ENCODE results near the gene TRUB2. TPM values are rescaled to one million over a fixed set of nuclear protein-coding genes. Genes with fewer than 3 reads are reported as not detected.

Gene TRUB2
- total RNA-seq, 1 experiment from 2014 or later = 22.5 TPM

DNA sequence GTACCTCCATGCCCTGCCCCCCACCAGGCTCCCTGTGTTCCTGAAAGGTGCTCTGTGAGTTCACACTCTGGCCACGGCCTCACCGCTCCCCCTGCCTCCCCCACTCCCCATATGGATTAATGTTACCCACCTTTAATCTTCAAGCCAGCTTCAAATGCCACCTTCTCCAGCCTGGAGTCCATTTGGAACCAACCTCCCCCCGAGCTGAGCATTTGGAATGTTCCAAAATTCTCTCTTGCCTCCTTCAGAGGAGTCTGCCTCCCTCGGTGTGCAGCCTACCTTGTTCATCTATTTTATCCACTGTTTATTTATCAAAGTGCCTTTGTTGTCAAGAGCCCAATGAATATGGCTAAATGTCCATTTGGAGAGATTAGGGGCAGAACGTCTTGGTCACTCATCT lies 50.7 kb downstream of the TRUB2 start:
- Histone ChIP-seq H3K4me3 (ENCODE audit: low read depth in 2 of 2, low read length in 2 of 2) (no peak overlapping the region), H3K36me3 (ENCODE audit: control insufficient read depth, insufficient read depth, low read length) (peaks cover 4% of the 10 kb centered on the region), H3K9me3 (ENCODE audit: control insufficient read depth, insufficient read depth, low read depth, low read length) (no peaks in the 10 kb centered on the region), H3K27ac (ENCODE audit: low read length) (no peak overlapping the region), H3K27me3 (ENCODE audit: control insufficient read depth, insufficient read depth, low read length) (no peaks in the 10 kb centered on the region), H3K4me1 (ENCODE audit: control insufficient read depth, insufficient read depth, low read length) (no peaks in the 10 kb centered on the region)
- no TSS peak for BruUV-seq (replicated peaks)
- intact Hi-C loops (cut with micrococcal nuclease; ENCODE audit: unreplicated experiment) (no loop called here), in situ Hi-C loops (cut with HindIII; ENCODE audit: low pct_unique_long_range_greater_than_20kb, low sequenced_read_pairs) (no loop called here)
- TF ChIP-seq SIN3A (IDR thresholded peaks at IDR 0.05; ENCODE audit: borderline replicate concordance, insufficient read depth, low read depth, low read length) (no peak), CTCF (IDR thresholded peaks at IDR 0.05) (no peak), TCF7L2 (IDR thresholded peaks at IDR 0.05; ENCODE audit: low read depth, low read length) (no peak), POLR2AphosphoS5 (IDR thresholded peaks at IDR 0.05; ENCODE audit: low read depth, low read length) (no peak)
- TF ChIP-seq, protein P1, sequence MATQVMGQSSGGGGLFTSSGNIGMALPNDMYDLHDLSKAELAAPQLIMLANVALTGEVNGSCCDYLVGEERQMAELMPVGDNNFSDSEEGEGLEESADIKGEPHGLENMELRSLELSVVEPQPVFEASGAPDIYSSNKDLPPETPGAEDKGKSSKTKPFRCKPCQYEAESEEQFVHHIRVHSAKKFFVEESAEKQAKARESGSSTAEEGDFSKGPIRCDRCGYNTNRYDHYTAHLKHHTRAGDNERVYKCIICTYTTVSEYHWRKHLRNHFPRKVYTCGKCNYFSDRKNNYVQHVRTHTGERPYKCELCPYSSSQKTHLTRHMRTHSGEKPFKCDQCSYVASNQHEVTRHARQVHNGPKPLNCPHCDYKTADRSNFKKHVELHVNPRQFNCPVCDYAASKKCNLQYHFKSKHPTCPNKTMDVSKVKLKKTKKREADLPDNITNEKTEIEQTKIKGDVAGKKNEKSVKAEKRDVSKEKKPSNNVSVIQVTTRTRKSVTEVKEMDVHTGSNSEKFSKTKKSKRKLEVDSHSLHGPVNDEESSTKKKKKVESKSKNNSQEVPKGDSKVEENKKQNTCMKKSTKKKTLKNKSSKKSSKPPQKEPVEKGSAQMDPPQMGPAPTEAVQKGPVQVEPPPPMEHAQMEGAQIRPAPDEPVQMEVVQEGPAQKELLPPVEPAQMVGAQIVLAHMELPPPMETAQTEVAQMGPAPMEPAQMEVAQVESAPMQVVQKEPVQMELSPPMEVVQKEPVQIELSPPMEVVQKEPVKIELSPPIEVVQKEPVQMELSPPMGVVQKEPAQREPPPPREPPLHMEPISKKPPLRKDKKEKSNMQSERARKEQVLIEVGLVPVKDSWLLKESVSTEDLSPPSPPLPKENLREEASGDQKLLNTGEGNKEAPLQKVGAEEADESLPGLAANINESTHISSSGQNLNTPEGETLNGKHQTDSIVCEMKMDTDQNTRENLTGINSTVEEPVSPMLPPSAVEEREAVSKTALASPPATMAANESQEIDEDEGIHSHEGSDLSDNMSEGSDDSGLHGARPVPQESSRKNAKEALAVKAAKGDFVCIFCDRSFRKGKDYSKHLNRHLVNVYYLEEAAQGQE (IDR thresholded peaks at IDR 0.05; ENCODE audit: insufficient read depth in 1 of 2, low read depth in 2 of 2, low read length in 1 of 2) = no peak
- ChIA-PET POLR2A (no interaction called here), CTCF (no interaction called here)
- DNase-seq (ENCODE audit: low read depth, low spot score) = no peak
- ATAC-seq = no peak

- CTCF ChIA-PET = no interaction called here
- no peak for ATAC-seq
These were observed 51.1 kb downstream of the TRUB2 start for GRCh38 chr9:128271112-128271511.

More at GRCh38 chr9:128271112-128271511, 51.1 kb downstream of the TRUB2 start:
- DNase-seq (ENCODE audit: low read depth, low spot score) = no peak
- no TSS peak for BruUV-seq (replicated peaks)
- in situ Hi-C loops (cut with HindIII; ENCODE audit: low pct_unique_long_range_greater_than_20kb, low sequenced_read_pairs) (no loop called here), intact Hi-C loops (cut with micrococcal nuclease; ENCODE audit: unreplicated experiment) (no loop called here)
- H3K27ac ChIP-seq (ENCODE audit: low read length) = no peak overlapping the region
- TF ChIP-seq CTCF (IDR thresholded peaks at IDR 0.05) (no peak), POLR2AphosphoS5 (IDR thresholded peaks at IDR 0.05; ENCODE audit: low read depth, low read length) (no peak), SIN3A (IDR thresholded peaks at IDR 0.05; ENCODE audit: borderline replicate concordance, insufficient read depth, low read depth, low read length) (no peak), TCF7L2 (IDR thresholded peaks at IDR 0.05; ENCODE audit: low read depth, low read length) (no peak)
- TF ChIP-seq, protein P1 (IDR thresholded peaks at IDR 0.05; ENCODE audit: insufficient read depth in 1 of 2, low read depth in 2 of 2, low read length in 1 of 2) = no peak
- peaks cover 2% of the 10 kb centered on the region for H3K36me3 ChIP-seq (ENCODE audit: control insufficient read depth, insufficient read depth, low read length)
- no peaks in the 10 kb centered on the region for H3K4me1 ChIP-seq (ENCODE audit: control insufficient read depth, insufficient read depth, low read length)
- H3K9me3 ChIP-seq (ENCODE audit: control insufficient read depth, insufficient read depth, low read depth, low read length) = no peaks in the 10 kb centered on the region
- H3K4me3 ChIP-seq (ENCODE audit: low read depth in 2 of 2, low read length in 2 of 2) = no peak overlapping the region
- POLR2A ChIA-PET = interaction anchor here (0.6 kb wide), 1 partner anchor 289 kb away, joined by 10 read pairs; no protein-coding TSS in a partner anchor
- no peaks in the 10 kb centered on the region for H3K27me3 ChIP-seq (ENCODE audit: control insufficient read depth, insufficient read depth, low read length)

Data from Panc1 (cell line).